HEK293 (cell line): ENCODE measurements around the gene PTRH1.

Experiments
- CTCF ChIA-PET: fragments of 350-600 bp; formaldehyde crosslinking; extraction: SDS; loops from one replicate; lab custom pipeline; 2021; ENCODE audit warnings: antibody characterized with exemption; lab: Yijun Ruan, JAX
- POLR2A ChIA-PET: fragments of 300-600 bp; formaldehyde crosslinking; extraction: SDS; loops from one replicate; lab custom pipeline; 2020; ENCODE audit warnings: antibody characterized with exemption, inconsistent platforms; lab: Yijun Ruan, JAX
- H3K27ac ChIP-seq: fragments of 200-500 bp; sonication (Bioruptor generic); 2 replicates; pipeline ENCODE4 v1.5.1; 2014; ENCODE audit warnings: low read depth, low read length, control low read depth, inconsistent platforms; ENCODE audit errors: extremely low read depth
- H3K36me3 ChIP-seq, 2 experiments: fragments of 200-500 bp in 1 of 2; sonication (Bioruptor generic) in 1 of 2; 1 replicate in 1 of 2; 2 replicates in 1 of 2; pipeline ENCODE4 v1.5.1; 2014 to 2017; ENCODE audit warnings: inconsistent platforms in 2 of 2, low read length in 2 of 2; ENCODE audit not compliant: control insufficient read depth in 2 of 2, insufficient read depth in 1 of 2
- H3K4me1 ChIP-seq: fragments of 200-500 bp; sonication (Bioruptor generic); 2 replicates; pipeline ENCODE4 v1.5.1; 2014; ENCODE audit warnings: mild to moderate bottlenecking, low read length, inconsistent platforms; ENCODE audit not compliant: control insufficient read depth, insufficient read depth
- H3K4me3 ChIP-seq: 2 replicates; pipeline ENCODE4 v1.5.1; 2011; ENCODE audit warnings: low read depth, mild to moderate bottlenecking, control low read depth, low read length, moderate library complexity
- H3K9me3 ChIP-seq: fragments of 200-500 bp; sonication (Bioruptor generic); 2 replicates; pipeline ENCODE4 v1.5.1; 2014; ENCODE audit warnings: low read depth, low read length, inconsistent platforms; ENCODE audit not compliant: control insufficient read depth, insufficient read depth
- GFI1B ChIP-seq: fragments of 450-650 bp; formaldehyde crosslinking; IDR thresholded peaks from 2 replicates; pipeline ENCODE4 v1.5.1; 2016; ENCODE audit warnings: missing biosample characterization, missing genetic modification characterization
- HOXA7 ChIP-seq: sonication (generic); formaldehyde crosslinking; IDR thresholded peaks from 2 replicates; pipeline ENCODE4 v1.8.1; 2022; ENCODE audit warnings: missing genetic modification reagents, borderline replicate concordance
- ZBTB8A ChIP-seq: fragments of 450-650 bp; formaldehyde crosslinking; IDR thresholded peaks from 2 replicates; pipeline ENCODE4 v1.5.1; 2016; ENCODE audit warnings: missing biosample characterization, missing genetic modification characterization
- ZIC2 ChIP-seq: fragments of 450-650 bp; formaldehyde crosslinking; IDR thresholded peaks from 2 replicates; pipeline ENCODE4 v1.5.1; 2016; ENCODE audit warnings: missing biosample characterization, missing genetic modification characterization
- ZNF155 ChIP-seq: fragments of 450-650 bp; formaldehyde crosslinking; IDR thresholded peaks from 2 replicates; pipeline ENCODE4 v1.5.1; 2016; ENCODE audit warnings: missing biosample characterization, missing genetic modification characterization
- ZNF24 ChIP-seq: fragments of 450-650 bp; formaldehyde crosslinking; IDR thresholded peaks from 2 replicates; pipeline ENCODE4 v1.5.1; 2016; ENCODE audit warnings: missing biosample characterization, missing genetic modification characterization
- ZNF354C ChIP-seq: fragments of 450-650 bp; formaldehyde crosslinking; IDR thresholded peaks from 2 replicates; pipeline ENCODE4 v1.5.1; 2016; ENCODE audit warnings: missing biosample characterization, missing genetic modification characterization, low read depth, borderline replicate concordance
- ZNF510 ChIP-seq: fragments of 450-650 bp; formaldehyde crosslinking; IDR thresholded peaks from 2 replicates; pipeline ENCODE4 v1.5.1; 2018; ENCODE audit warnings: mild to moderate bottlenecking, missing genetic modification characterization, missing biosample characterization; ENCODE audit not compliant: insufficient replicate concordance
- ZNF548 ChIP-seq: fragments of 450-650 bp; formaldehyde crosslinking; IDR thresholded peaks from 2 replicates; pipeline ENCODE4 v1.5.1; 2016; ENCODE audit warnings: missing biosample characterization, missing genetic modification characterization
- ZNF555 ChIP-seq: fragments of 450-650 bp; formaldehyde crosslinking; conservative IDR thresholded peaks from 2 replicates; pipeline ENCODE4 v1.5.1; 2017; ENCODE audit warnings: missing biosample characterization, mild to moderate bottlenecking, missing genetic modification characterization, inconsistent platforms
- ZNF610 ChIP-seq: fragments of 450-650 bp; formaldehyde crosslinking; IDR thresholded peaks from 2 replicates; pipeline ENCODE4 v1.5.1; 2016; ENCODE audit warnings: missing biosample characterization, missing genetic modification characterization, borderline replicate concordance
- ZNF664 ChIP-seq: fragments of 450-650 bp; formaldehyde crosslinking; IDR thresholded peaks from 2 replicates; pipeline ENCODE4 v1.5.1; 2016; ENCODE audit warnings: missing biosample characterization, missing genetic modification characterization
- ZNF76 ChIP-seq: fragments of 450-650 bp; formaldehyde crosslinking; IDR thresholded peaks from 2 replicates; pipeline ENCODE4; 2016; ENCODE audit warnings: low read depth, missing biosample characterization, missing genetic modification characterization, borderline replicate concordance
- TF ChIP-seq, protein P1 (sequence below): fragments of 450-650 bp; formaldehyde crosslinking; IDR thresholded peaks from 2 replicates; pipeline ENCODE4 v1.5.1; 2016; ENCODE audit warnings: missing biosample characterization, missing genetic modification characterization
- TF ChIP-seq, protein P2 (sequence below): fragments of 450-650 bp; formaldehyde crosslinking; IDR thresholded peaks from 2 replicates; pipeline ENCODE4 v1.5.1; 2017; ENCODE audit warnings: missing biosample characterization, missing genetic modification characterization
- TF ChIP-seq, protein P3 (sequence below): fragments of 450-650 bp; formaldehyde crosslinking; IDR thresholded peaks from 2 replicates; pipeline ENCODE4 v1.5.1; 2017; ENCODE audit warnings: missing biosample characterization, missing genetic modification characterization
- TF ChIP-seq, protein P4 (sequence below): fragments of 450-650 bp; formaldehyde crosslinking; conservative IDR thresholded peaks from 2 replicates; pipeline ENCODE4 v1.5.1; 2016; ENCODE audit warnings: low read depth, missing biosample characterization, missing genetic modification characterization

Gene PTRH1

DNA sequence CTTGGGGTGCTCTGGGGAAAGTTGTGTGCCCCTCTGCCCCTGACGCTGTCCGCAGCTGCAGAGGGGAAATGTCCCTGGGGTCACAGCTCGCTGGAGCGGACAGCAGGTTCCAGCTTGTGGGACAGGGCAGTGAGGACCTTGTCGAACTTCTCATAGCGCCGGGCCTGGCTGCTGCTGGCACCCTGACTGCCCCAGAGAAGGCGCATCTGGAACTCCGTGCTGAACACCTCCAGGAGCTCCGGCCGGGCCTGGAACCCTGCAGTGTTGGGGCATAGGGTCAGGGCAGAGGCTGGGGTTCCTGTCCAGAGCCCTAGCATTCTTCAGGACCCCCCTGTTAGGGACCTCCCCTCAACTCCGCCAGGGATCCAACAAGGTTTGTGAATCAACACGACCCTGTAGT, 23.2 kb upstream of the PTRH1 start:
- CTCF ChIA-PET = interaction anchor here (0.7 to 2.1 kb wide), 3 partner anchors 86 to 182 kb away, joined by 3 to 14 read pairs (median 3); no protein-coding TSS in a partner anchor
- no peak overlapping the region for H3K4me3 ChIP-seq
- TF ChIP-seq, protein P1, sequence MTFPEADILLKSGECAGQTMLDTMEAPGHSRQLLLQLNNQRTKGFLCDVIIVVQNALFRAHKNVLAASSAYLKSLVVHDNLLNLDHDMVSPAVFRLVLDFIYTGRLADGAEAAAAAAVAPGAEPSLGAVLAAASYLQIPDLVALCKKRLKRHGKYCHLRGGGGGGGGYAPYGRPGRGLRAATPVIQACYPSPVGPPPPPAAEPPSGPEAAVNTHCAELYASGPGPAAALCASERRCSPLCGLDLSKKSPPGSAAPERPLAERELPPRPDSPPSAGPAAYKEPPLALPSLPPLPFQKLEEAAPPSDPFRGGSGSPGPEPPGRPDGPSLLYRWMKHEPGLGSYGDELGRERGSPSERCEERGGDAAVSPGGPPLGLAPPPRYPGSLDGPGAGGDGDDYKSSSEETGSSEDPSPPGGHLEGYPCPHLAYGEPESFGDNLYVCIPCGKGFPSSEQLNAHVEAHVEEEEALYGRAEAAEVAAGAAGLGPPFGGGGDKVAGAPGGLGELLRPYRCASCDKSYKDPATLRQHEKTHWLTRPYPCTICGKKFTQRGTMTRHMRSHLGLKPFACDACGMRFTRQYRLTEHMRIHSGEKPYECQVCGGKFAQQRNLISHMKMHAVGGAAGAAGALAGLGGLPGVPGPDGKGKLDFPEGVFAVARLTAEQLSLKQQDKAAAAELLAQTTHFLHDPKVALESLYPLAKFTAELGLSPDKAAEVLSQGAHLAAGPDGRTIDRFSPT (tag by site-specific recombination) = no peak
- TF ChIP-seq HOXA7 (CRISPR knock-in tag) (no peak), GFI1B (tag by site-specific recombination) (no peak), ZNF510 (tag by site-specific recombination) (no peak), ZNF76 (tag by site-specific recombination) (no peak)
- H3K36me3 ChIP-seq = no peaks in the 10 kb centered on the region
- no peak overlapping the region for H3K27ac ChIP-seq
- POLR2A ChIA-PET = no interaction called here
- H3K9me3 ChIP-seq = no peaks in the 10 kb centered on the region
- H3K4me1 ChIP-seq = no peaks in the 10 kb centered on the region

DNA sequence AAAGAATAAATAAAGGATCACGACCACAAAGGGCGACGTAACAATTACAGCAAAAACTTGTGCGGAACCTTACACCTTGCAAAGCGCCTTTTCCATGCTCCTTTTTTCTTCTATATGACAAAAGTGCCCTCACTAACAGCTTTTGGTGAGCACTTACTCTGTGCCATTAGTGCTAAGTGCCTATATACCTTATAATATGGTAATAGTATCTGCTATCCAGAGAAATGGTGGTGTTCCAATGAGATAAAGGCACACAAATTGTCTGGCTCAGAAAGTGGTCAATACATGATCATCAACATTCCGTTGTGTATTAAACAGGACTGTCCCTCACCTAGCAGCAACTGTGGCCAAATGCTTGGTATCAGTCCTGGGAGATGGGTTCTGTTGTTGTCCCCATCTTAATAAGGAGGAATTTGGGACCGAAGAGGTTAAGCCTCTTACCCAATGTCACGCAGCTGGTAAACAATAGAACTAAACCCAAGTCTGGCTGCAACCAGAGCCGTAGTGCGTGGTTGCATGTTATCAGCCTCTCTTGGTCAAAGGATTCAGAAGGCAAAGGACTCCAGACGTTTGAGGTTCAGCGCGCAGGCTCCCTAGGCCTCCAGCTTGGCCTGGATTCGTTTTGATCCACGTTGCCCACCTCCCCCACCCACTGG, 20.2 kb upstream of the PTRH1 start:
- POLR2A ChIA-PET = interaction anchor here (1.1 to 1.9 kb wide), 15 partner anchors 18 to 339 kb away, joined by 3 to 16 read pairs (median 5); partner anchors contain the start of genes CDK9, PTRH1, SLC2A8 and STXBP1

DNA sequence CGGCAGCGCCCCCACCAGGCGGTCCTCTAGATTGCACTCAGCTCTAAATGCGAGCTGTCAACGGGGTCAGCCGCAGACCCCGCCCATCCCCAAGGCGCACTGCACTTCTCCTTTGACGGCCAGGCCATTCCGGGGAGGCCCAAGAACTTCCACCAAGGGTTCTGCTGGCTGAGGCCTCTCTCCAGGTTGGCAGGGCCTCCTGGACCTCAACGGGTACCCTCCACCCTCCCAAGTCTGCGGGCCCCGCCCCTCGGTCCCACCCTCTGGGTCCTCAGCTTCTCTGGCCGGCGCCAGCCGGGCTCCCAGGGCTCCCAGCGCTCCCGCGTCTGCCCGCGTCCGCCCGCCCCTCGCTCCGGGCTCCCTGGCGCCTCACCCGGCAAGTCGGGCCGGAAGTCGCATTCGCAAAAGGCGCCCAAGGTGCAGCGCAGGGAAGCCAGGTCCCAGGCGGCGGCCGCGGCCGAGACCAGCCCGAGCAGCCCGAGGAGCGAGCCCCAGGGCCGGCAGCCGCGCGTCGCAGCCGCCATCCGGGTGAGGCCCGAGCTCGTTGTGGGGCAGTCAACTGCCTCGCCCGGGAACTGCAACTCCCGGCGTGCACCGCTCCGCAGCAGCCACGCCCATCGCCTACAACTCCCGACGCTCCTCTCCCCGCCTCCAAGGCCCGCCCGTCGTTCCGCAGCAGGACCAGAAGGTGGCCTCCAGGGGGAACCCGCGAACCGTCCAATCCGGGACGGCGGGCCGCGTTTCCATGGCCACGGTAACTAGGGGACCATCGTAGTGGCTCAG, 19.5 kb upstream of the PTRH1 start, which contains the start of gene TOR2A:
TSS of gene TOR2A (minus strand) at position 548 of the 783 bp plus-strand sequence. CDS start at position 524, 24 bp downstream.
- Histone ChIP-seq H3K27ac (peak within 1 kb of the TSS; percentile 75), H3K36me3 (peaks cover 0 to 6% of the 10 kb centered on the region in 2 experiments; a peak in 1 of 3 replicates), H3K4me3 (peak within 1 kb of the TSS; percentile 70), H3K9me3 (no peaks in the 10 kb centered on the region), H3K4me1 (no peaks in the 10 kb centered on the region)
- ChIA-PET POLR2A (interaction anchor here (0.6 to 1.9 kb wide), 24 partner anchors 17 to 510 kb away, joined by 3 to 16 read pairs (median 4); partner anchors contain the start of genes CDK9, LRSAM1, PTRH1 and RPL12), CTCF (interaction anchor here (0.6 to 3.6 kb wide), 89 partner anchors 8 to 839 kb away, joined by 3 to 72 read pairs (median 4); partner anchors contain the start of genes CDK9, CFAP157, LRSAM1 and PTRH1)
- TF ChIP-seq ZNF555 (no peak), ZNF548 (no peak), ZIC2 (peak; percentile 64; the same call in 1 of the 2 replicates), ZNF610 (tag by site-specific recombination) (no peak), ZNF354C (tag by site-specific recombination) (no peak)
- TF ChIP-seq, protein P2, sequence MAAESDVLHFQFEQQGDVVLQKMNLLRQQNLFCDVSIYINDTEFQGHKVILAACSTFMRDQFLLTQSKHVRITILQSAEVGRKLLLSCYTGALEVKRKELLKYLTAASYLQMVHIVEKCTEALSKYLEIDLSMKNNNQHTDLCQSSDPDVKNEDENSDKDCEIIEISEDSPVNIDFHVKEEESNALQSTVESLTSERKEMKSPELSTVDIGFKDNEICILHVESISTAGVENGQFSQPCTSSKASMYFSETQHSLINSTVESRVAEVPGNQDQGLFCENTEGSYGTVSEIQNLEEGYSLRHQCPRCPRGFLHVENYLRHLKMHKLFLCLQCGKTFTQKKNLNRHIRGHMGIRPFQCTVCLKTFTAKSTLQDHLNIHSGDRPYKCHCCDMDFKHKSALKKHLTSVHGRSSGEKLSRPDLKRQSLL (tag by site-specific recombination) = no peak; the same call in 1 of the 2 replicates
- TF ChIP-seq, protein P3, sequence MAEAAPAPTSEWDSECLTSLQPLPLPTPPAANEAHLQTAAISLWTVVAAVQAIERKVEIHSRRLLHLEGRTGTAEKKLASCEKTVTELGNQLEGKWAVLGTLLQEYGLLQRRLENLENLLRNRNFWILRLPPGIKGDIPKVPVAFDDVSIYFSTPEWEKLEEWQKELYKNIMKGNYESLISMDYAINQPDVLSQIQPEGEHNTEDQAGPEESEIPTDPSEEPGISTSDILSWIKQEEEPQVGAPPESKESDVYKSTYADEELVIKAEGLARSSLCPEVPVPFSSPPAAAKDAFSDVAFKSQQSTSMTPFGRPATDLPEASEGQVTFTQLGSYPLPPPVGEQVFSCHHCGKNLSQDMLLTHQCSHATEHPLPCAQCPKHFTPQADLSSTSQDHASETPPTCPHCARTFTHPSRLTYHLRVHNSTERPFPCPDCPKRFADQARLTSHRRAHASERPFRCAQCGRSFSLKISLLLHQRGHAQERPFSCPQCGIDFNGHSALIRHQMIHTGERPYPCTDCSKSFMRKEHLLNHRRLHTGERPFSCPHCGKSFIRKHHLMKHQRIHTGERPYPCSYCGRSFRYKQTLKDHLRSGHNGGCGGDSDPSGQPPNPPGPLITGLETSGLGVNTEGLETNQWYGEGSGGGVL (tag by site-specific recombination) = peak; percentile 12; the same call in 1 of the 2 replicates
- TF ChIP-seq, protein P4, sequence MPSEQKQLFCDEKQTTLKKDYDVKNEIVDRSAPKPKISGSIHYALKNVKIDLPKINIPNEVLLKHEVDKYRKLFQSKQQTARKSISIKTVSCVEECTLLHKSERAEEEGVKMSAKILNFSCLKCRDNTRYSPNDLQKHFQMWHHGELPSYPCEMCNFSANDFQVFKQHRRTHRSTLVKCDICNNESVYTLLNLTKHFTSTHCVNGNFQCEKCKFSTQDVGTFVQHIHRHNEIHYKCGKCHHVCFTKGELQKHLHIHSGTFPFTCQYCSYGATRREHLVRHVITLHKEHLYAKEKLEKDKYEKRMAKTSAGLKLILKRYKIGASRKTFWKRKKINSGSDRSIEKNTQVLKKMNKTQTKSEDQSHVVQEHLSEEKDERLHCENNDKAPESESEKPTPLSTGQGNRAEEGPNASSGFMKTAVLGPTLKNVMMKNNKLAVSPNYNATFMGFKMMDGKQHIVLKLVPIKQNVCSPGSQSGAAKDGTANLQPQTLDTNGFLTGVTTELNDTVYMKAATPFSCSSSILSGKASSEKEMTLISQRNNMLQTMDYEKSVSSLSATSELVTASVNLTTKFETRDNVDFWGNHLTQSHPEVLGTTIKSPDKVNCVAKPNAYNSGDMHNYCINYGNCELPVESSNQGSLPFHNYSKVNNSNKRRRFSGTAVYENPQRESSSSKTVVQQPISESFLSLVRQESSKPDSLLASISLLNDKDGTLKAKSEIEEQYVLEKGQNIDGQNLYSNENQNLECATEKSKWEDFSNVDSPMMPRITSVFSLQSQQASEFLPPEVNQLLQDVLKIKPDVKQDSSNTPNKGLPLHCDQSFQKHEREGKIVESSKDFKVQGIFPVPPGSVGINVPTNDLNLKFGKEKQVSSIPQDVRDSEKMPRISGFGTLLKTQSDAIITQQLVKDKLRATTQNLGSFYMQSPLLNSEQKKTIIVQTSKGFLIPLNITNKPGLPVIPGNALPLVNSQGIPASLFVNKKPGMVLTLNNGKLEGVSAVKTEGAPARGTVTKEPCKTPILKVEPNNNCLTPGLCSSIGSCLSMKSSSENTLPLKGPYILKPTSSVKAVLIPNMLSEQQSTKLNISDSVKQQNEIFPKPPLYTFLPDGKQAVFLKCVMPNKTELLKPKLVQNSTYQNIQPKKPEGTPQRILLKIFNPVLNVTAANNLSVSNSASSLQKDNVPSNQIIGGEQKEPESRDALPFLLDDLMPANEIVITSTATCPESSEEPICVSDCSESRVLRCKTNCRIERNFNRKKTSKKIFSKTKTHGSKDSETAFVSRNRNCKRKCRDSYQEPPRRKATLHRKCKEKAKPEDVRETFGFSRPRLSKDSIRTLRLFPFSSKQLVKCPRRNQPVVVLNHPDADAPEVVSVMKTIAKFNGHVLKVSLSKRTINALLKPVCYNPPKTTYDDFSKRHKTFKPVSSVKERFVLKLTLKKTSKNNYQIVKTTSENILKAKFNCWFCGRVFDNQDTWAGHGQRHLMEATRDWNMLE (tag by site-specific recombination) = no peak

More for the DNA sequence above, 20.2 kb upstream of the PTRH1 start:
- CTCF ChIA-PET = interaction anchor here (0.6 to 3.6 kb wide), 35 partner anchors 10 to 872 kb away, joined by 3 to 72 read pairs (median 5); partner anchors contain the start of genes CDK9, PTRH1 and TTC16
- Histone ChIP-seq H3K4me3 (no peak overlapping the region), H3K36me3 (peaks cover 0 to 6% of the 10 kb centered on the region in 2 experiments; a peak in 1 of 3 replicates), H3K9me3 (no peaks in the 10 kb centered on the region), H3K27ac (no peak overlapping the region), H3K4me1 (no peaks in the 10 kb centered on the region)
- TF ChIP-seq ZBTB8A (tag by site-specific recombination) = no peak
- no peak for TF ChIP-seq ZNF24 (tag by site-specific recombination)
- no peak for TF ChIP-seq ZNF155 (tag by site-specific recombination)
- peak; percentile 82; the same call in 1 of the 2 replicates for TF ChIP-seq ZNF664 (tag by site-specific recombination)
